ENCODE measurements around the gene MGP. TPM values are rescaled to one million over a fixed set of nuclear protein-coding genes. Genes with fewer than 3 reads are reported as not detected.

The MGP gene
- total RNA-seq, 4 donors from 2014 or later, result 506 to 706 (median 636) TPM

DNA sequence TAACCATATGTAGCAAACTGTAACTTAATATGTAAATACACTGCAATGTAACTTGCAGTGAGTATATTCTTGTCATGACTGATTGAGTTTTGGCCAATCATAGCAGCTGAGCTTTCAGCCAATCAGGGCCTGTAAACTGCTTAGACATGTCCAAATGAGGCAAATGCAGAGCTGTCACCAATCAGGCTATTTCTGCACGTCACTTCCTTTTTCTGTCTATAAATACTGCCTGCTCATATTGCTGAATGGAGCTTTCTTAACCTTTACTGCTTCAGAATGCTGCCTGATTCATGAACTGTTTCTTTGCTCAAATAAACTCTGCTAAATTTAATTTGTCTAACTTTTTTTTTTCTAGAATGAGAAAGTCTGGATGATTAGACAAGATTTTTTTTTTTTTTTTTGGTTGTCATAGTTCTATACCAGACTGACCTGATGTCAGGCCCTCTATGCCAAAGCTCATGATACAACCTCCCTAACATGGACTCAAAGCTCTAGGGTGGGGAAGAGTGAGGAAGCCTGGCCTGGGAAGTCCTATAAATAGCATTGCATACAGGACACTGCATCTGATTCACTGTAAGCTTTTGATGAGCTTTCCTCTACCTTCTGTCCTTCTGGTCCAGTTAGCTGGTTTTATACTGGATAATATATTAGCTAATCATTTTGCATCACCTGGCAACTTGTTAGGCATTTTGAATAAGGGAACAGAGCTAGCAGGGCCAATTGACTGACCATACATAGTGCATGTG, 12.0 kb downstream of the MGP start:
- Histone ChIP-seq H3K4me1 (peaks cover 0 to 9% (median 0%) of the 10 kb centered on the region in 3 donors), H3K27me3 (no peaks in the 10 kb centered on the region), H3K9me3 (no peaks in the 10 kb centered on the region), H3K36me3 (no peaks in the 10 kb centered on the region), H3K27ac (no peak overlapping the region), H3K4me3 (no peak overlapping the region)
- 8 to 20% methylated on average over 1 of the region's 1 CpG for WGBS, 2 donors (ENCODE audit: low coverage in 1 of 2)
- TF ChIP-seq POLR2AphosphoS5 (IDR thresholded peaks at IDR 0.05) (no peak), CTCF (IDR thresholded peaks at IDR 0.05) (no peak), EP300 (IDR thresholded peaks at IDR 0.05) (no peak), POLR2A (IDR thresholded peaks at IDR 0.05) (no peak)
- ATAC-seq, result no peak

- no peak for TF ChIP-seq CTCF (IDR thresholded peaks at IDR 0.05)
- TF ChIP-seq POLR2AphosphoS5 (IDR thresholded peaks at IDR 0.05), result no peak
- no peak for TF ChIP-seq POLR2A (IDR thresholded peaks at IDR 0.05)
- TF ChIP-seq EP300 (IDR thresholded peaks at IDR 0.05), result no peak
- Histone ChIP-seq H3K27me3 (no peaks in the 10 kb centered on the region), H3K4me1 (peaks cover 0 to 9% (median 0%) of the 10 kb centered on the region in 3 donors), H3K4me3 (no peak overlapping the region), H3K27ac (no peak overlapping the region), H3K36me3 (no peaks in the 10 kb centered on the region), H3K9me3 (peaks cover 0 to 2% (median 0%) of the 10 kb centered on the region in 3 donors)
- no peak for ATAC-seq
- 57 to 63% methylated on average over 1 of the region's 1 CpG for WGBS, 2 donors (ENCODE audit: low coverage in 1 of 2)
Observed at GRCh38 chr12:14871886-14872285, 13.8 kb downstream of the MGP start.

- H3K4me1 ChIP-seq, result peaks cover 0 to 9% (median 0%) of the 10 kb centered on the region in 3 donors
- TF ChIP-seq EP300 (IDR thresholded peaks at IDR 0.05) (no peak), CTCF (IDR thresholded peaks at IDR 0.05) (no peak), POLR2AphosphoS5 (IDR thresholded peaks at IDR 0.05) (no peak), POLR2A (IDR thresholded peaks at IDR 0.05) (no peak)
- H3K9me3 ChIP-seq, result peaks cover 0 to 6% (median 0%) of the 10 kb centered on the region in 3 donors
- H3K27ac ChIP-seq, result no peak overlapping the region
- 56 to 85% methylated on average over 1 of the region's 1 CpG for WGBS, 2 donors (ENCODE audit: low coverage in 1 of 2)
- no peaks in the 10 kb centered on the region for H3K36me3 ChIP-seq
- H3K4me3 ChIP-seq, result no peak overlapping the region
- no peaks in the 10 kb centered on the region for H3K27me3 ChIP-seq
- ATAC-seq, result no peak
Observed at GRCh38 chr12:14871247-14871646, 14.4 kb downstream of the MGP start.

DNA sequence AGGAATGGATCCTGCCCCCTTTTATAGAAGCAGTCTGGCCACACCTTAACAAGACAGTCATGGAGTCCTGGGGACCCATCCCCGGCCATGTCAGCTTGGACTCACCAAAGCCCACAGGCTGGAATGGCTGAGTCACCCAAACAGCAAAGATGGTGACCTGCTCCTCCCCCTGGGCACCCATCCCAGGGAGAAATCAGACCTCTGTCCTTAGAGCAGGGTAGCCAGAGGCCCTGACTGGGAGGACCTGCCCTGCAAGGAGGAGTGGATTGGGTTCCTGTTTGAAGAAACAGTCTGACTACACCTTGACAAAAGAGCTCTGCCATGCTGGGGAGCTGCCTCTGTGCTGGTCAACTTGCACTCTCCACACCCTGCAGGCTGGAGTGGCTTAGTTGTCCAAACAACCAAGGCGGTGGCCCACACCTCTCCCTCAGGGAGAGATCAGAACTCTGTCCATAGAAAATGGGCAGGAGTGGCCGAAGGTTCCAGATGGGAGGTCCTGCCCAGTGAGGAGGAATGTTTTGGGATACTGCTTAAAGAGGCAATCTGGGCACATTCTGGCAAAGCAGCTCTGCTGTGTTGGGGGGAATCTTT, 16.6 kb downstream of the MGP start:
- Histone ChIP-seq H3K4me3 (no peak overlapping the region), H3K4me1 (peaks cover 0 to 9% (median 0%) of the 10 kb centered on the region in 3 donors), H3K9me3 (peaks cover 0 to 6% (median 0%) of the 10 kb centered on the region in 3 donors), H3K27ac (no peak overlapping the region), H3K27me3 (no peaks in the 10 kb centered on the region), H3K36me3 (no peaks in the 10 kb centered on the region)
- no peak for ATAC-seq
- TF ChIP-seq POLR2A (IDR thresholded peaks at IDR 0.05), result no peak
- no peak for TF ChIP-seq POLR2AphosphoS5 (IDR thresholded peaks at IDR 0.05)
- no CpG with 5 or more reads among the region's 3 CpGs for WGBS, 2 donors (ENCODE audit: low coverage in 1 of 2)

- Histone ChIP-seq H3K36me3 (no peaks in the 10 kb centered on the region), H3K4me1 (no peaks in the 10 kb centered on the region)
- TF ChIP-seq EP300 (IDR thresholded peaks at IDR 0.05), result no peak
- TF ChIP-seq POLR2A (IDR thresholded peaks at IDR 0.05), result no peak
- no peak for TF ChIP-seq CTCF (IDR thresholded peaks at IDR 0.05)
- no peak for TF ChIP-seq POLR2AphosphoS5 (IDR thresholded peaks at IDR 0.05)
Observed at GRCh38 chr12:14860490-14860889, 25.2 kb downstream of the MGP start.

More at GRCh38 chr12:14860490-14860889, 25.2 kb downstream of the MGP start:
- no peaks in the 10 kb centered on the region for H3K27me3 ChIP-seq
- H3K4me3 ChIP-seq, result no peak overlapping the region
- ATAC-seq, result no peak
- H3K9me3 ChIP-seq, result peaks cover 0 to 16% (median 0%) of the 10 kb centered on the region in 3 donors
- H3K27ac ChIP-seq, result no peak overlapping the region
